ENCODE measurements around the gene COL28A1.

Gene COL28A1

DNA sequence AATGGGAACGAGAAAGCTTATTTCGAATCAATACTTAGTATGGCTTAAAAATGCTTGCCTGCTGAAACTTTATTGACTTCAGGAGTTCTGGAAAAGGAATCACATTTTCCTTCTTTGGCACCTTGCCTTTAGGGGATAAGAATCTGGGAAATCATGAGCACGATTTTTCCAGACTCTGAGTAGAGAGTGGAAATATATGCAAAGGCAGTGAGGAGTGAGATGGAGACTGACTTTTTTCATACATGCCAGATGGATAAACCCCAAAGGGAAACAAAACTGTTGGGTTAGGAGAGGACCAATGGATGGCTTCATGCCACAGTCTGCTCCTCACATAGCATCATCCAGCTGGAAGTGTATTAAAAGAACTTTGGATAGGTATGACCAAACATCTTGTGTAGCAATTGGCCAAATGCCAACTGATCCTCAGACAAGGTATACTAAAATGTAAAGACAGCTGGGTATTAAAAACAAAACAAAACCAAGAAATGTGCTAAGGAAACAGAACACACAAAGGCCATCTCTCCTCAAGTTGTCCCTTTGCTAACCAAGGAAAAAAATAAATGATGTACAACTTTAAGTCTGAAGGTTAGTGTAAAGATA is 1.7 kb downstream of the COL28A1 start:
- Histone ChIP-seq H3K9ac (ENCODE audit: low read length) (no peak overlapping the region), H4K20me1 (ENCODE audit: low read depth, low read length) (no peaks in the 10 kb centered on the region), H3K36me3 (ENCODE audit: low read length) (no peaks in the 10 kb centered on the region), H3F3A (ENCODE audit: insufficient read depth) (no peaks in the 10 kb centered on the region), H3K9me3 (ENCODE audit: insufficient read depth, low read length) (no peaks in the 10 kb centered on the region), H3K4me3 (ENCODE audit: insufficient read depth, low read length, poor library complexity, severe bottlenecking) (no peak overlapping the region), H3K4me2 (ENCODE audit: low read depth, low read length, poor library complexity, severe bottlenecking) (no peak overlapping the region), H3K79me2 (ENCODE audit: insufficient read depth, low read length) (no peaks in the 10 kb centered on the region), H2AFZ (ENCODE audit: low read depth, low read length, severe bottlenecking) (no peak overlapping the region), H3K27ac (ENCODE audit: low read depth, low read length) (no peak overlapping the region), H3K9me2 (replicated peaks; ENCODE audit: insufficient read depth, low read length) (no peaks in the 10 kb centered on the region), H3K27me3 (ENCODE audit: low read length) (no peaks in the 10 kb centered on the region)
- TF ChIP-seq, protein P1, sequence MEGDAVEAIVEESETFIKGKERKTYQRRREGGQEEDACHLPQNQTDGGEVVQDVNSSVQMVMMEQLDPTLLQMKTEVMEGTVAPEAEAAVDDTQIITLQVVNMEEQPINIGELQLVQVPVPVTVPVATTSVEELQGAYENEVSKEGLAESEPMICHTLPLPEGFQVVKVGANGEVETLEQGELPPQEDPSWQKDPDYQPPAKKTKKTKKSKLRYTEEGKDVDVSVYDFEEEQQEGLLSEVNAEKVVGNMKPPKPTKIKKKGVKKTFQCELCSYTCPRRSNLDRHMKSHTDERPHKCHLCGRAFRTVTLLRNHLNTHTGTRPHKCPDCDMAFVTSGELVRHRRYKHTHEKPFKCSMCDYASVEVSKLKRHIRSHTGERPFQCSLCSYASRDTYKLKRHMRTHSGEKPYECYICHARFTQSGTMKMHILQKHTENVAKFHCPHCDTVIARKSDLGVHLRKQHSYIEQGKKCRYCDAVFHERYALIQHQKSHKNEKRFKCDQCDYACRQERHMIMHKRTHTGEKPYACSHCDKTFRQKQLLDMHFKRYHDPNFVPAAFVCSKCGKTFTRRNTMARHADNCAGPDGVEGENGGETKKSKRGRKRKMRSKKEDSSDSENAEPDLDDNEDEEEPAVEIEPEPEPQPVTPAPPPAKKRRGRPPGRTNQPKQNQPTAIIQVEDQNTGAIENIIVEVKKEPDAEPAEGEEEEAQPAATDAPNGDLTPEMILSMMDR (IDR thresholded peaks at IDR 0.05; ENCODE audit: insufficient read depth, low read length, poor library complexity, severe bottlenecking), result no peak
- no peak for TF ChIP-seq EZH2phosphoT487 (conservative IDR thresholded peaks at IDR 0.05; ENCODE audit: low read length)

DNA sequence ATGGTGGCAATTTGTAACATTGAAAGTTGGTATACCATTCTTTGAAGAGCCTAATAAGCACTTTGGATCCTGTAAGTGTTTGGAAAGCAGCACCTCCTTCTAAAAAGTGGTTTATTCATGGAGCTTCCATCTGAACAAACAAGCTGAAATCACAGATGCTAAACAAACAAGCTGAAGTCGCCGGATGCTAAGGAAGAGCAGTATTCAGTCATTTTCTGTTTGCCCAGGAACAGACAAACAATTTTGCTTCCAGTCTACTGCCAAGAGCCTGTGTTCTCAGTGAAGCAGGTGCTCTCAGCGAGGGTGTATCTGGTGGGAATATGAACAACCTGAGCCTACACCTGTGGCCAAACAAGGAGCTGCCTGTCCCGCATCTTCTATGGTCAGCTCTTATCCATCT is 6.3 kb downstream of the COL28A1 start:
- no peaks in the 10 kb centered on the region for H3K36me3 ChIP-seq (ENCODE audit: low read length)
- H3K27me3 ChIP-seq (ENCODE audit: low read length), result no peaks in the 10 kb centered on the region
- H3K9me2 ChIP-seq (replicated peaks; ENCODE audit: insufficient read depth, low read length), result no peaks in the 10 kb centered on the region
- no peaks in the 10 kb centered on the region for H3K79me2 ChIP-seq (ENCODE audit: insufficient read depth, low read length)
- no peak overlapping the region for H3K4me3 ChIP-seq (ENCODE audit: insufficient read depth, low read length, poor library complexity, severe bottlenecking)
- H4K20me1 ChIP-seq (ENCODE audit: low read depth, low read length), result no peaks in the 10 kb centered on the region
- TF ChIP-seq EZH2phosphoT487 (conservative IDR thresholded peaks at IDR 0.05; ENCODE audit: low read length), result no peak
- TF ChIP-seq, protein P1 (IDR thresholded peaks at IDR 0.05; ENCODE audit: insufficient read depth, low read length, poor library complexity, severe bottlenecking), result no peak
- no peak overlapping the region for H3K27ac ChIP-seq (ENCODE audit: low read depth, low read length)
- no peak overlapping the region for H2AFZ ChIP-seq (ENCODE audit: low read depth, low read length, severe bottlenecking)
- no peak overlapping the region for H3K9ac ChIP-seq (ENCODE audit: low read length)
- H3K9me3 ChIP-seq (ENCODE audit: insufficient read depth, low read length), result no peaks in the 10 kb centered on the region
- no peaks in the 10 kb centered on the region for H3F3A ChIP-seq (ENCODE audit: insufficient read depth)
- no peak overlapping the region for H3K4me2 ChIP-seq (ENCODE audit: low read depth, low read length, poor library complexity, severe bottlenecking)

DNA sequence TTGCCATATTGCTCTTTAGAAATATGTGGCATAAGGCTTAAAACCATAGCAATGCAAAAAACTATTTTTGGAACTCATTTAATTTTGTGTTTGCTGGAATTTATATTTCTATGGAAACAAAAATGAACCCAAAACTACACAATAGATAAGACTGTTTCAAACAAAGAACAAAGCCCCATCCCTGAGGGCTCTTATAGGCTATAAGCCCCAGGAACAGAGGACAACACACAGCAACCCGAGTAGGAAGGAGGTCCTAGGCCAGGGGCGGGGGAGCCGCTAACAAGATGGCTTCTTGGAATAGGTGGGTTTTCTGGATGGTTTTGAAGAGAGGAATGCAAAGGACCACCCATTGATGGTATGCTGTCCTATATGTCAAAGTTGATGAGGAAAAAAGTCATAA is 8.6 kb downstream of the COL28A1 start:
- H3F3A ChIP-seq (ENCODE audit: insufficient read depth), result no peaks in the 10 kb centered on the region
- no peaks in the 10 kb centered on the region for H3K9me3 ChIP-seq (ENCODE audit: insufficient read depth, low read length)
- no peak for TF ChIP-seq EZH2phosphoT487 (conservative IDR thresholded peaks at IDR 0.05; ENCODE audit: low read length)
- H3K4me2 ChIP-seq (ENCODE audit: low read depth, low read length, poor library complexity, severe bottlenecking), result no peak overlapping the region
- H3K4me3 ChIP-seq (ENCODE audit: insufficient read depth, low read length, poor library complexity, severe bottlenecking), result no peak overlapping the region
- H3K9me2 ChIP-seq (replicated peaks; ENCODE audit: insufficient read depth, low read length), result no peaks in the 10 kb centered on the region
- no peaks in the 10 kb centered on the region for H3K79me2 ChIP-seq (ENCODE audit: insufficient read depth, low read length)
- H4K20me1 ChIP-seq (ENCODE audit: low read depth, low read length), result no peaks in the 10 kb centered on the region
- H3K27ac ChIP-seq (ENCODE audit: low read depth, low read length), result no peak overlapping the region
- no peaks in the 10 kb centered on the region for H3K36me3 ChIP-seq (ENCODE audit: low read length)
- H2AFZ ChIP-seq (ENCODE audit: low read depth, low read length, severe bottlenecking), result no peak overlapping the region
- H3K9ac ChIP-seq (ENCODE audit: low read length), result no peak overlapping the region
- H3K27me3 ChIP-seq (ENCODE audit: low read length), result no peaks in the 10 kb centered on the region

DNA sequence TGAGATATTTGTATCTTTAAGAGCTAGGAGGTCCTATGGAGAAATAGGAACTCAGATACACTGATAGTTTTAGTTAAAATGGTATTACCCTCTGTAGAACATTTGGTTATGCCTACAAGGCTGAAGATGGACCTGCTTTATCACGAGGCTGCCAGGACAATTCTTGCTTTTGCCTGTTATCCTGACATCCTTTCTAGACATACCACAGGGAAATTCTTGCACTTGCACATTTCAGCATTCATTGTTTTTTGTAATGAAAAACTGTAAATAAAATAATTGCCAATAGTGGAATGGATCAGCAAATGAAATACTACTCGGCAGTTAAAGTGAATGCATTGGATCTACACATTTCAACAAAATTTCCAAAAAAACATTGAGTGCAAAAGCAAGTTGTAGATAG is 9.7 kb downstream of the COL28A1 start:
- H3K9me2 ChIP-seq (replicated peaks; ENCODE audit: insufficient read depth, low read length), result no peaks in the 10 kb centered on the region
- TF ChIP-seq, protein P1 (IDR thresholded peaks at IDR 0.05; ENCODE audit: insufficient read depth, low read length, poor library complexity, severe bottlenecking), result no peak
- TF ChIP-seq EZH2phosphoT487 (conservative IDR thresholded peaks at IDR 0.05; ENCODE audit: low read length), result no peak

More for the DNA sequence above, 9.7 kb downstream of the COL28A1 start:
- Histone ChIP-seq H4K20me1 (ENCODE audit: low read depth, low read length) (no peaks in the 10 kb centered on the region), H3K4me2 (ENCODE audit: low read depth, low read length, poor library complexity, severe bottlenecking) (no peak overlapping the region), H3F3A (ENCODE audit: insufficient read depth) (no peaks in the 10 kb centered on the region), H3K9ac (ENCODE audit: low read length) (no peak overlapping the region), H3K79me2 (ENCODE audit: insufficient read depth, low read length) (no peaks in the 10 kb centered on the region), H3K36me3 (ENCODE audit: low read length) (no peaks in the 10 kb centered on the region), H3K4me3 (ENCODE audit: insufficient read depth, low read length, poor library complexity, severe bottlenecking) (no peak overlapping the region), H3K27ac (ENCODE audit: low read depth, low read length) (no peak overlapping the region), H2AFZ (ENCODE audit: low read depth, low read length, severe bottlenecking) (no peak overlapping the region), H3K9me3 (ENCODE audit: insufficient read depth, low read length) (no peaks in the 10 kb centered on the region), H3K27me3 (ENCODE audit: low read length) (no peaks in the 10 kb centered on the region)

All from SU-DHL-6 (cell line).